CD4-positive, alpha-beta T cell (primary cell): ENCODE measurements around the gene CDK5RAP2. TPM values are rescaled to one million over a fixed set of nuclear protein-coding genes. Genes with fewer than 3 reads are reported as not detected.

ENCODE experiments used
- ATAC-seq: fragments of 200-7000 bp; cut with Tn5 transposase; one replicate; pipeline ENCODE4 v1.10.0; 2022; ENCODE audit warnings: mild to moderate bottlenecking; ENCODE audit not compliant: poor library complexity
- CTCF ChIA-PET: fragments of 350-600 bp; sonication (Branson Sonifier 250); formaldehyde crosslinking; loops from one replicate; lab custom pipeline; 2021; ENCODE audit warnings: antibody characterized with exemption, inconsistent platforms; lab: Charles Lee
- POLR2A ChIA-PET: fragments of 350-600 bp; sonication (Branson Sonifier 250); formaldehyde crosslinking; loops from one replicate; lab custom pipeline; 2021; ENCODE audit warnings: antibody characterized with exemption, inconsistent platforms; lab: Charles Lee
- DNase-seq, 14 experiments: peaks; one replicate each; pipeline ENCODE4 v3.0.0-alpha.2; 2013 to 2020; ENCODE audit warnings: mixed read lengths in 2 of 14
- H3K27ac ChIP-seq, 2 donors: one replicate each; pipeline versions ENCODE4 v1.5.1 to v1.7.0; 2013; ENCODE audit warnings: low read length in 2 of 2, low read depth in 1 of 2, mild to moderate bottlenecking in 1 of 2
- H3K27me3 ChIP-seq, 2 experiments: 1 replicate in 1 of 2; 2 replicates in 1 of 2; pipeline versions ENCODE4 v1.6.1 to v1.7.0; 2013; ENCODE audit warnings: low read length in 2 of 2, control low read depth in 1 of 2, mild to moderate bottlenecking in 1 of 2, moderate library complexity in 1 of 2; ENCODE audit not compliant: insufficient read depth in 2 of 2, control insufficient read depth in 1 of 2
- H3K36me3 ChIP-seq: one replicate; pipeline ENCODE4 v1.6.1; 2013; ENCODE audit warnings: low read length, control low read depth; ENCODE audit not compliant: insufficient read depth
- H3K4me1 ChIP-seq: one replicate; pipeline ENCODE4 v1.6.1; 2013; ENCODE audit warnings: low read length, control low read depth; ENCODE audit not compliant: insufficient read depth
- H3K4me3 ChIP-seq: one replicate; pipeline ENCODE4 v1.5.1; 2013; ENCODE audit warnings: mild to moderate bottlenecking, low read length, moderate library complexity
- H3K9me3 ChIP-seq, 2 experiments: 1 replicate in 1 of 2; 2 replicates in 1 of 2; pipeline versions ENCODE4 v1.6.1 to v1.7.0; 2013; ENCODE audit warnings: low read length in 2 of 2, mild to moderate bottlenecking in 2 of 2, control low read depth in 1 of 2, moderate library complexity in 1 of 2; ENCODE audit not compliant: control insufficient read depth in 1 of 2, insufficient read depth in 1 of 2
- H3K27ac Mint-ChIP-seq: one replicate; pipeline ENCODE4 v1.8.0; 2020; ENCODE audit warnings: mixed read lengths
- H3K27me3 Mint-ChIP-seq: one replicate; pipeline ENCODE4 v1.8.0; 2021; ENCODE audit warnings: mixed read lengths
- H3K36me3 Mint-ChIP-seq: one replicate; pipeline ENCODE4 v1.8.0; 2021; ENCODE audit warnings: low read depth, mixed read lengths
- H3K4me1 Mint-ChIP-seq: one replicate; pipeline ENCODE4 v1.8.0; 2021; ENCODE audit warnings: low read depth, mixed read lengths
- H3K4me3 Mint-ChIP-seq: one replicate; pipeline ENCODE4 v1.8.0; 2020; ENCODE audit warnings: mild to moderate bottlenecking, mixed read lengths
- H3K9me3 Mint-ChIP-seq: one replicate; pipeline ENCODE4 v1.8.0; 2020; ENCODE audit warnings: mixed read lengths
- CTCF ChIP-seq: fragments of 200-600 bp; IDR thresholded peaks from one replicate; pipeline ENCODE4 v1.8.0; 2022; ENCODE audit warnings: antibody characterized with exemption, mild to moderate bottlenecking
- intact Hi-C, 2 experiments: fragments of 100-400 bp; cut with DNase I in 1 of 2; cut with micrococcal nuclease in 1 of 2; formaldehyde crosslinking; loops; one replicate each; pipeline versions ENCODE4 v1.15.1 to v1.9.0; 2023 to 2025; cut with DNase I, micrococcal nuclease
- total RNA-seq, 174 experiments: library from RNA in 2 of 174; stranded (reverse) in 2 of 174; gene quantifications; one replicate each; pipeline ENCODE4 v1.2.3 and lab custom pipeline; 2021 to 2026

Gene CDK5RAP2
- total RNA-seq, 2 experiments from 2014 or later, result 55.0 to 56.0 TPM

GRCh38 chr9:120627073-120627472 is 47.1 kb upstream of the CDK5RAP2 start:
- no peaks in the 10 kb centered on the region for H3K27me3 Mint-ChIP-seq
- no peaks in the 10 kb centered on the region for H3K9me3 Mint-ChIP-seq
- intact Hi-C loops, result no loop called here
- H3K27ac Mint-ChIP-seq, result no peak overlapping the region
- H3K4me3 Mint-ChIP-seq, result no peak overlapping the region
- DNase-seq (no peak), ATAC-seq (no peak)
- no peaks in the 10 kb centered on the region for H3K4me1 ChIP-seq
- no peak for TF ChIP-seq CTCF
- H3K36me3 Mint-ChIP-seq, result no peaks in the 10 kb centered on the region
- no peaks in the 10 kb centered on the region for H3K27me3 ChIP-seq
- POLR2A ChIA-PET, result no interaction called here
- CTCF ChIA-PET, result no interaction called here
- peaks cover 1% of the 10 kb centered on the region for H3K36me3 ChIP-seq
- H3K4me3 ChIP-seq, result no peak overlapping the region
- no peaks in the 10 kb centered on the region for H3K9me3 ChIP-seq
- no peak overlapping the region for H3K27ac ChIP-seq
- H3K4me1 Mint-ChIP-seq, result no peaks in the 10 kb centered on the region

DNA sequence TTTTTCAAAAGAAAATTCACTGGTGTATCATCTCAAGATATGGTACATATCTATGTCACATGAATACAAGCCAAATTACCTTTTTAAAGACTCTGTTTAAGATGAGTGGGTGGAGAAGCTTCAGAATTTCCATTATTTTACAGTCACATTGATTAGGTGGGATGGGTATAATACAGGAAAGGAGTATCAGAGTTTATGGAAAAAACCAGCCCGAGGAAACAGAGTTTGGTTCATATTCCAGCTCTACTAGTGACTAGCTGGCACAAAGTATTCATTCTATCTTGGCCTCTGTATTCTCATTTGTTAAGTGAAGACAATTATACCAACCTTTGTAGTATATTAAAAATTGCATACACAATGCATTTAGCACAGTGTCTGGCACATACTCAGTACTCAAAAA is 46.5 kb upstream of the CDK5RAP2 start:
- Histone ChIP-seq H3K27ac (no peak overlapping the region), H3K9me3 (no peaks in the 10 kb centered on the region), H3K36me3 (peaks cover 6% of the 10 kb centered on the region), H3K4me3 (no peak overlapping the region), H3K27me3 (no peaks in the 10 kb centered on the region), H3K4me1 (no peaks in the 10 kb centered on the region)
- ATAC-seq (no peak), DNase-seq (no peak)
- H3K9me3 Mint-ChIP-seq, result no peaks in the 10 kb centered on the region
- H3K27me3 Mint-ChIP-seq, result no peaks in the 10 kb centered on the region
- TF ChIP-seq CTCF, result no peak
- intact Hi-C loops, result no loop called here
- H3K4me1 Mint-ChIP-seq, result no peaks in the 10 kb centered on the region
- no peak overlapping the region for H3K27ac Mint-ChIP-seq
- H3K36me3 Mint-ChIP-seq, result no peaks in the 10 kb centered on the region
- POLR2A ChIA-PET, result no interaction called here
- no peak overlapping the region for H3K4me3 Mint-ChIP-seq
- CTCF ChIA-PET, result no interaction called here

GRCh38 chr9:120625222-120625621 is 45.3 kb upstream of the CDK5RAP2 start:
- Mint-ChIP-seq H3K4me1 (no peaks in the 10 kb centered on the region), H3K27ac (no peak overlapping the region), H3K36me3 (no peaks in the 10 kb centered on the region), H3K4me3 (no peak overlapping the region), H3K27me3 (no peaks in the 10 kb centered on the region), H3K9me3 (no peaks in the 10 kb centered on the region)
- Histone ChIP-seq H3K4me1 (no peaks in the 10 kb centered on the region), H3K27ac (no peak overlapping the region), H3K27me3 (no peaks in the 10 kb centered on the region), H3K4me3 (no peak overlapping the region), H3K9me3 (no peaks in the 10 kb centered on the region), H3K36me3 (peaks cover 6% of the 10 kb centered on the region)
- ATAC-seq (no peak), DNase-seq (no peak)
- ChIA-PET CTCF (interaction anchor here (1.5 kb wide), 1 partner anchor 21 kb away, joined by 3 read pairs; no protein-coding TSS in a partner anchor), POLR2A (no interaction called here)
- TF ChIP-seq CTCF, result no peak
- intact Hi-C loops, result no loop called here
